GM19238 (cell line): Measurements from ENCODE around the gene KNL1.
"Not testable (repeated sequence)": the region's sequence is repeated elsewhere in the genome, so short reads cannot be mapped to it uniquely, and the experiment has no call there.

Experiments used
- DNase-seq: peaks from one replicate; pipeline ENCODE4 v3.0.0; 2011; ENCODE audit warnings: low spot score; ENCODE audit not compliant: insufficient read length

KNL1 gene

DNA sequence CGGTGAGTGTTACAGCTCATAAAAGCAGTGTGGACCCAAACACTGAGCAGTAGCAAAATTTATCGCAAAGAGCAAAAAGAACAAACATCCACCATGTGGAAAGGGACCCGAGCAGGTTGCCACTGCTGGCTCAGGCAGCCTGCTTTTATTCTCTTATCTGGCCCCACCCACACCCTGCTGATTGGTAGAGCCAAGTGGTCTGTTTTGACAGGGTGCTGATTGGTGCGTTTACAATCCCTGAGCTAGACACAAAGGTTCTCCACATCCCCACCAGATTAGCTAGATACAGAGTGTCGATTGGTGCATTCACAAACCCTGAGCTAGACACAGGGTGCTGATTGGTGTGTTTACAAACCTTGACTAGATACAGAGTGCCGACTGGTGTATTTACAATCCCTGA, 82.2 kb downstream of the KNL1 start:
- not testable (repeated sequence) for DNase-seq

DNA sequence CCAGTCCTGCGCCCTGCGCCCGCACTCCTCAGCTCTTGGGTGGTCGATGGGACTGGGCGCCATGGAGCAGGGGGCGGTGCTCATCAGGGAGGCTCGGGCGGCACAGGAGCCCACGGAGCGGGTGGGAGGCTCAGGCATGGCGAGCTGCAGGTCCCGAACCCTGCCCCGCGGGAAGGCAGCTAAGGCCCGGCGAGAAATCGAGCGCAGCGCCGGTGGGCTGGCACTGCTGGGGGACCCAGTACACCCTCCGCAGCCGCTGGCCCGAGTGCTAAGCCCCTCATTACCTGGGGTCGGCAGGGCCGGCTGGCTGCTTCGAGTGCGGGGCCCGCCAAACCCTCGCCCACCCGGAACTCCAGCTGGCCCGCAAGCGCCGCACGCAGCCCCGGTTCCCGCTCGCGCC, 82.9 kb downstream of the KNL1 start:
- not testable (repeated sequence) for DNase-seq

- DNase-seq, result no peak
Observed at GRCh38 chr15:40680151-40680550, 86.1 kb downstream of the KNL1 start.

GRCh38 chr15:40680959-40681358, 86.9 kb downstream of the KNL1 start:
- not testable (repeated sequence) for DNase-seq

DNA sequence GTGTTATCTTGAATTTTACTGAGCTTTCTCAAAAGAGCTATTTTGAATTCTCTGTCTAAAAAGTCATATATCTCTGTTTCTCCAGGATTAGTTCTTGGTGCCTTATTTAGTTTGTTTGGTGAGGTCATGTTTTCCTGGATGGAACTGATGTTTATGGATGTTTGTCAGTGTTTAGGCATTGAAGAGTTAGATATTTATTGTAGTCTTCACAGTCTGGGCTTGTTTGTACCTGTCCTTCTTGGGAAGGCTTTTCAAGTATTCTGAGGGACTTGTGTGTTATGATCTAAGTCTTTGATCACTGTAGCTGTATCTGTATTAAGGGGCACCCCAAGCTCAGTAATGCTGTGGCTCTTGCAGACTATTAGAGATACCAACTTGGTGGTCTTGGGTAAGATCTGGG, 90.3 kb downstream of the KNL1 start:
- DNase-seq, result no peak

DNA sequence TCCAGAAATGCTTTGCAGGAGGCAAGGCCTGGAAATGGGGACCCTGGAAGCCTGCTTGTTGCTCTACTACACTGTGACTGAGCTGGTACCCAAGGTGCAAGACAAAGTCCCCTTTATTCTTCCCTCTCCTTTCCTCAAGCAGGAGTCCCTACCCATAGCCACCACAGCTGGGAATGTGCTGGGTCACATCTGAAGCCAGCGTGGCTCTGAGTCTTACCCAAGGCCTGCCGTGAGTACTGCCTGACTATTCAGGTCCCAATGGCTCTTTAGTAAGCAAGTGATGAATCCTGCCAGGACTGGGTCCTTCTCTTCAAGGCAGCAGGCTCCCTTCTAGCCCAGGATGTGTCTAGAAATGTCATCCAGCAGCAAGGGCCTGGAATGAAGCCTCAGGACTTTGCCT, 91.3 kb downstream of the KNL1 start:
- no peak for DNase-seq

DNA sequence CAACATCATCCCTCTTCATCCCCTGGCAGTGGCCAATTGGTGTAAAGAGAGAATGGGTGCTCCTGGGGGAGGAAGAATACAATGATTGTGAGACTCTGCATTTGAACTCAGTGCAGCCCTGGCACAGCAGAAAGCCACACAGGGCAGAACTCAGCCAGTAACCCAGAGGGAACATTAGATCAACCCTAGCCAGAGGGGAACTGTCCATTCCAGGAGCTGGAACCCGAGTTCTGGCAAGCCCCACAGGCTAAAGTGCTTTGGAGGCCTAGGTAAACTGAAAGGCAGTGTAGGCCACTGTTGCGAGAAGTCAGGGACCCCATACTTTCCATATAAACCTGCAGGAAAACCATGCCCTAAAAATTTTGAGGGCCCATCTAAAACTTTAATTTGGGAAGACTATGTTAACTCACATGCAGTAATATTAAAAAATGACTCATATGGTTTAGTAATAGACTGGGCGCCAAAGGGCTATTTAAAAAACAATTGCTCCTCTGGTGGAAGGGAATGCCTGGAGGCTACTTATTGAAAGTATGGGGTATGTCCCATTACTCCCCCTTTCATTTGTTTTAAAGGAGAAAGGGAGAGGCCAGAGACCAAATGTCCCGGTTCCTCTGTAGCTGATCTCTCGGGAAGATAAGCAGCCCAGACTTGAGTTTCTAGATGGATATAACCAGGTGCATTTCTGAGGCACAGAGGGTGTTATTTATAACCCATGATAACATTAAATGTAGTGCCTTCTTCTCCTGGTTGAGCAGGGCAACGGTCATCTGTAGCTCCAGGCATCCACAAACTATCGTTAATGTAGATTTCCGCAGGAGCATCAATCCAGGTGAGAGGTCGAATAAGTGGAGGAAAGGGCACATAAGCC, 95.1 kb downstream of the KNL1 start:
- DNase-seq, result no peak

DNA sequence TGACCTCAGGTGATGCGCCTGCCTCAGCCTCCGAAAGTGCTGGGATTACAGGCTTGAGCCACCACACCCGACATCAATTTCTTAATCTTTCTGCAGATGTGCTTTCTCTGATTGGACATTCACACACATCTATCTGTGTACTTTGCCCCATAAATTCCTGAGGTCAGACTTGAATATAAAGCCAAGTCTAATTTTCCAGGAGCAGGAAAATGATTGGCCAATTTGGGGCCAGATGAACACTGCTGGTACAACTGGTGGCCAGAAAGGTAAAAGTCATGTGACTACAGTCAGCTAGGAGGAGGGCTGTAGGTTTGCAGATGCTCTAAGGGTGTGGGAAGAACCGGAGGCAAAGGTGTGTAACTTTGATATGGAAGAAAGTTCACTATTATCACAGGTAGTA, 97.7 kb downstream of the KNL1 start:
- DNase-seq, result no peak

DNA sequence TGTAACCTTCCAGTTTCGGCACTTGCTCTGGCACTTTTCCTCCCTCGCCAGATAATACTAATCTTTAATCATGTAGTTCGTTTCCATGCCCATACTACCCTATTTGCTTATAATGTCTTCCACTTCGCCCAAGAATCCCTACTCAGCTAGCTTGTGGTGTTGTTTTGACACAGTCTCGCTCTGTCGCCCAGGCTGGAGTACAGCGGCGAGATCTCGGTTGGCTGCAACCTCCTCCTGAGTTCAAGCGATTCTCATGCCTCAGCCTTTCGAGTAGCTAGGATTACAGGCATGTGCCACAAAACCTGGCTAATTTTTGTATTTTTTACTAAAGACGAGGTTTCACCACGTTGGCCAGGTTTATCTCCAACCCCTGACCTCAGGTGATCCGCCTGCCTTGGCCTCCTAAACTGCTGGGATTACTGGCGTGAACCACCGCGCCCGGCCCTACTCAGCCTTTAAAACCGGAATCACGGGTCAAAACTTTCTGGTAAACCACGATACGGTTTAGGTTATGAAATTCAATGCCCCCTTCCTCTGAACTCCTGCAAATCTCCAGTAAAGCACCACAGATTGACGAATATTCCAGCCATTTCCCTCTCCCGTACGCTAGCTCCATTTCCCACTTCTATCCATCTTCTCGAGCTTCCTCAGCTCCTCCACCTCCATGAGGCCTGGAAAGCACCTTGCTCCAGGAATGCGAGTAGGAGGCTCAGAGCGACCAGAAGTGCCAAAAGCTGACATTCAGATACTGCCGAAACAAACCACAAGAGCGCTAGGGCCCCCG, 100.0 kb downstream of the KNL1 start:
- peak; percentile 12 for DNase-seq

- DNase-seq, result peak; percentile 93
Observed at GRCh38 chr15:40694688-40695468, 100.8 kb downstream of the KNL1 start, which contains the start of gene RAD51. Gene RAD51, plus strand, starts transcription at chr15:40695174. Its CDS starts 3,585 bp downstream, at chr15:40698759.

DNA sequence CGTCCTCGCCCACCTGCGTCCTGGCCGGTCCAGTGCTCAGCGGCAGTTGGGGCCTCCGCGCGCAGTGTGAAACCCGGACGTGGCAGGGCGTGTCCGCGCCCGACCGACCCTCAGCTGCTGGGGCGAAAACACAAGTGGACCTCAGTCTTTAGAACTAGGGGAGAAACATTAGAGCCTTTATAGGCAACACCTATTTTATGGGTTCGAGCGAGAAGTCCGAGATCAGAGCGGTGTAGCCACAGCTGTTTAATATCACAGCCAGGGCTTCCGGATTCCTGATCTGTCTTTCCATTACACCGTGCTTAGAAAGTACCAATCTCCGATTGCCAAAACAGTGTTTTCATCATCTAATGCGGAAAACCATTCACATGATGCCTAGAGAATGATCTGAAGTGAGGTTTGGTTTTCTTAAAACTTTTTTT, 101.4 kb downstream of the KNL1 start:
- peak; percentile 41 for DNase-seq

DNA sequence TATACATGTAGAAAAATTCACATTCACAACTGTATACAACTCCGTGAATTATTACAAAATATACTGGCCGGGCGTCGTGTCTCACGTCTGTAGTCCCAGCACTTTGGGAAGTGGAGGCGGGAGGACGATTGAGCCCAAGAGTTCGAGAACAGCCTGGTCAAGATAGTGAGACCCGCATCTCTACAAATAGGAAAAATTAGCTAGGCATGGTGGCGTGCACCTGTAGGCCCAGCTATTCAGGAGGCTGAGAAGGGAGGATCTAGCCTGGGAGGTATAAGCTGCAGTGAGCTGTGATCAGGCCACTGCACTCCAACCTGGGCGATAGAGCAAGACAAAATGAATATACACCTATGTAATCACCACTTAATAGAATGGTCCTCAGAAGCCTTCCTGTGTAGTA, 102.2 kb downstream of the KNL1 start:
- no peak for DNase-seq

DNA sequence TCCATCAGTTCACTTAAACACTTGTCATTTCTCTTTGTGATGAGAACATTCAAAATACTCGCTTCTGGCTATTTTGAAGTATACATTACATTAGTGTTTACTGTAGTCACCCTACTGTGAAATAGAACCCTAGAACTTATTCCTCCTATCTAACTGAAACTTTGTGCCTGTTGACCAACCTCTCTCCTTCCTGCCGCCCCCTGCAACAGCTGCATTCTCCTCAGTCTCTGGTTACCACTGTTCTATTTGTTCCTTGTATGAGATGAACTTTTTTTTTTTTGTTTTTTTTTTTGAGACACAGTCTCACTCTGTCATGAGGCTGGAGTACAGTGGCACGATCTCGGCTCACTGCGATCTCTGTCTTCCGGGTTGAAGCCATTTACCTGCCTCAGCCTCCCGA, 103.9 kb downstream of the KNL1 start:
- no peak for DNase-seq

DNA sequence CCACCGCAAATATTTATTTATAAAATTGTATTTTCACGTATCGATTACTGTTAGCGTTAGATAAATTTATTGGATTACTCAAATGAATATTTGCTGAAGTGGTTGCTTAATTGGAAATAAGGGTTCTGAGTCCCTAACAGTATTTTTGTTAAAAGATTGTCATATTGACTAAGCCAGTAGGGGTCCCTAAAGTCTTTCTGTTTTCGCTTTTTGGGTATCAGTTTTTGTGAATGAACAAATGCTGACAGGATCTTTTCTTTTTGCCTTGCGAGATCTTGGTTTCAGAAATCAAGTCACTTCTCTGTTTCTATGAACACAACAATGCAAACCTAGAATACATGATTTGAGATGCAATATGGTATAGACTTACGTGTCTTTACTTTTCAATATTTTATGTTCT, 108.0 kb downstream of the KNL1 start:
- peak; percentile 7 for DNase-seq

- DNase-seq, result no peak
Observed at GRCh38 chr15:40706121-40706520, 112.1 kb downstream of the KNL1 start.
